ENCODE data around the gene ITGAL.

DNA sequence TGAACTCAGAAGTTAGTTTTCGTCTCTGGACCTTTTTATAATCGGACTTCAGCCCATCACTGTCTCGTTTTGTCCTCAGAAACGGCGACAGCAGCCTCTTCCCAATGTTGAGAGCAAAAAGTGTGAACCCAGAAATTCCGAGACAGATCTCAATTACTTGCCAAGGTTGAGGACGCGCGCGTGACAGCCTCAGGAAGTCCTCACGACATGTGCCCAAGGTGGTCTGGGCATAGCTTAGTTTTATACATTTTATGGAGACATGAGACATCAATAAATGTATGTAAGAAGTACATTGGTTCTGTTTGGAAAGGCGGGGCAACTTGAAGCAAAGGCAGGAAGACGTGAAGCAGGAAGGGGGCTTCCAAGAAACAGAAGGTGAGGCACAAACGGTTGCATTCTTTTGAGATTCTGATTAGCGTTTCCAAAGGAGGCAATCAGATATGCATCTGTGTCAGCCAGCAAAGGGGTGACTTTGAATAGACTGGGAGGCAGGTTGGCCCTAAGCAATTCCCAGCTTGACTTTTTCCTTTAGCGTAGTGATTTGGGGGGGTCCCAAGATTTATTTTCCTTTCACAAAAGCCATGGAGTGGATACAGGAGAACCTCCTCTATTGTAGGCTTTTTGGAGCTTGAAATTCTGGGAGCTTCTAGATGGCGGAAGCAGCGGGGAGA is 62.7 kb downstream of the ITGAL start:
- TF ChIP-seq BHLHE40 (IDR thresholded peaks at IDR 0.05; ENCODE audit: borderline replicate concordance) (no peak), SP1 (IDR thresholded peaks at IDR 0.05) (no peak), SUZ12 (IDR thresholded peaks at IDR 0.05) (no peak), TARDBP (IDR thresholded peaks at IDR 0.05) (no peak), FOXA1 (IDR thresholded peaks at IDR 0.05) (no peak), ZNF384 (IDR thresholded peaks at IDR 0.05) (no peak)
